Inflammatory macrophage (primary cell): ENCODE measurements around the gene ST8SIA2.
"Not testable (repeated sequence)": the region's sequence is repeated elsewhere in the genome, so short reads cannot be mapped to it uniquely, and the experiment has no call there.

Experiments used
- DNase-seq, 2 donors: peaks; one replicate each; pipeline ENCODE4 v3.0.0-alpha.2; 2020 to 2022

ST8SIA2 gene

DNA sequence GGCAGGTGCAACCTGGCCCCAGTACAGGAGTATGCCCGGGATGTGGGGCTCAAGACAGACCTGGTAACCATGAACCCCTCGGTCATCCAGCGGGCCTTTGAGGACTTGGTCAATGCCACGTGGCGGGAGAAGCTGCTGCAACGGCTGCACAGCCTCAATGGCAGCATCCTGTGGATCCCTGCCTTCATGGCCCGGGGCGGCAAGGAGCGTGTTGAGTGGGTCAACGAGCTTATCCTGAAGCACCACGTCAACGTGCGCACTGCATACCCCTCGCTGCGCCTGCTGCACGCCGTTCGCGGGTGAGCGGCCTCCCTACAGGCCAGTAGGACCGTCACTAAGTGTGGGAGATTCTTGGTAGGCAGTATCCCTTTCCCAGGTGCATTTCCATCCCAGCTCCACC is 51.0 kb downstream of the ST8SIA2 start:
- no peak for DNase-seq

DNA sequence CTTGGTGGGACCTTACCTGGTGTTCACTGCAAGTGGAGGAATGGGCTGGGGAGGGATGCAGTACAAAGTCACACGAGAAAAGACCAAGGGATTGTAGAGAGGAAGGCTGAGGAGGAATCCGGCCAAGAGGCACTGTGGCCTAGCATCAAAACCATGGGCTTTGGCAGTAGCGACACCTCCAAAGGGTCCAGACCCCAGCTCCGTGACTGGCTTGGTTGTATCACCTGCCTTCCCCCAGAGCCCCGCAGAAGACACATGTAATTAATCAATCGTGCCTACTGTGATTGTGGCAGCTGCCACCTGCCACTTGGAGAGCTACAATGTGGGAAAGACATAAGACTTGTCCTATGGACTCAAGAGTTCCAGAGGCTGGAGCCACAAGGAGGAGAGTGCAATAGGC is 54.7 kb downstream of the ST8SIA2 start:
- DNase-seq = no peak

DNA sequence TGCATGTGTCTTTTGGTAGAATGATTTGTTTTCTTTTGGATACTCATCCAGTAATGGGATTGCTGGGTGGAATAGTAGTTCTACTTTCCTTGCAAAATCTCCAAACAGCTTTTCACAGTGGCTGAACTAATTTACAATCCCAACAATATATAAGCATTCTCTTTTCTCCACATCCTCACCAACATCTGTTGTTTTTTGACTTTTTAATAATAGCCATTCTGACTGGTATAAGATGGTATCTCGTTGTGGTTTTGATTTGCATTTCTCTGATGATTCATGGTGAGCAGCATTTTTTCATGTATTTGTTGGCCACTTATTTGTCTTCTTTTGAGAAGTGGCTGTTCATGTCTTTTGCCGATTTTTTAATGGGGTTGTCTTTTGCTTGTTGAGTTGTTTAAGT is 55.8 kb downstream of the ST8SIA2 start:
- DNase-seq = no peak

DNA sequence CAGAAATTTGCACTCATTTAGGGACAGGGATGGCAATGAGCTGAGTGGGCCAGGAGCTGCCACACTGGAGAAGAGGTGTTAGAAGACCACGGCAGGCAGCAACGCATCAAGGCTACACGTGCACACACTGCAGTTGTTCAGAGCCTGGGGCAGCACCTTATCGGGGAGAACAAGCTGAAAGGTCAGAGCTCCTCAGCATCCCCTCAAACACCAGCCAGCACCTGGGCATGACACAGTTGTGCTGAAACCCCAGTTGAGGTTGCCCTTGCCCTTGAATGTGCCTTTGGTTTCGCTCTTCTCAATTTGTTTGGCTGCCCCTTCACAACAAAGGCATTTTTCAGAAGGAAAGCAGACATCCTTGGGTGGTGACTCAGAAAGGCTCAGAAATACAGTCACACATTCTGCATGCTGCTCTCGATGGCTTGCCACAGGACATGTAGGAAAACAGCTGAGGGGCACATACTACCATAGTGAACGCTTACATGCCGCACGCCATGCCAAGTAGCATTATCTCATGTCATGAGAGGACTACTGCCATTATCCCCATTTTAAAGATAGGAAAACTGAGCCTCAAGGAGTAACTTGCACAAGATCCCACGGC is 57.6 kb downstream of the ST8SIA2 start:
- no peak for DNase-seq

DNA sequence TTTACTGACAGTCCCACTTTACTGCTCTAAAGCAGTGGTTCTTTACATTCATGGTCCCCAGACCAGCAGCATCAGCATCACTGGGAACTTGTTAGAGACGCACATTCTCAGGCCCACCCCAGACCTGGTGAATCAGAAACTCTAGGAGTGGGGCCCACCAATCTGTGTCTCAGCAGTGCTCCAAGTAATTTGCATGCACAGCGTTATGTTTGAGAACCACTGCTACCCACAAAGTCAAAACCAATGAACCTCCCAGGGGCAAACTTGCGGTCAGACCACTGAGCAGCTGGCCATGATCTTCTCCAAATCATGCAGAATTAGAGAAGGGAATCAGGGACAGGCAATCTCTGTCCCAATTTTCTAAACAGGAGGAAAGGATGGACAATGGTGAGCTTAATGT is 58.5 kb downstream of the ST8SIA2 start:
- no peak for DNase-seq

DNA sequence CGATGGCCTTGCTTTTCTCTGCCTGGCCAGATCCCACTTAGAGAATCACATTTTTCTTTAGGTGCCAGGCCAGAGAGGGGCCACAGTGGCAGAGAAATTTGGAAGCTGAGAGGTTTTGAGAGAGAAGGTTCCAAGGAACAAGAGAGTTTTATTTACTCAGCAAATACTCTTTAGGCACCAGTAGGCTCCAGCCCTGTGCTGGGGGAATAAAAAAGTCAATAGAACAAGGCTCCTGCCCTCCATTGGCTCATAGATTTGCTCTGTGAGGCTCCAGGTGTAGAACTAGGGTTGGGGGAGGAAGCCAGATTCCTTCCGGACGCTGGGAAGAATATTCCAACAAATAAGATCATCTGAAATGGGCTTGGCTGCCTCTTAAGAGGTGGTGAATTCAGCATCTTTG is 59.9 kb downstream of the ST8SIA2 start:
- no peak for DNase-seq

DNA sequence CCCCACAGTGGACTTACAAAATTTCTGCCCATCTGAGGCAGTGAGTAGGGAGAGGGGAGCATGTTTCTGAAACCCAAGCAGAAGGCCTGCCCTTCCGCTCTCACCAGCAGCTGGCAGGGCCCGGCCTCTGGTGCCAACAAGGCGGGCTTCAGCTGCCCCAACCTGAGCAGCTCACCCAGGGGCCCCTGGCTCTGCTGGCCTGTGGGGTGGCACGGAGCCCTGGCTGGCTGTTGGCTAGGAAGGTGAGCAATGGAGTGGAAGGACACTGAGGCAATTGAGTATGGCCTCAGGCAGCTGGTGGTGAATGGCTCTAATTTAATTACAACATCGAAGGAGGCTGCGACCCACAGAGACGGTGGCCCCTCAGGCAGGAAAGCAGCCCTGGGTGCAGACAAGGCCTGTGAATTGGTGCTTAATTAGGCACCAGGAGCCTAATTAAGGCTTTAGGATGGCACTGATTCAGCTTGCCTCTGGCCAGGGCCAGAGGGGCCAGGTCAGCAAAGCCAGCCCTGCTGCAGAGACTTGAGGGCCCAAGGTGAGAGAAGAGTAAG is 60.9 kb downstream of the ST8SIA2 start:
- DNase-seq = no peak

DNA sequence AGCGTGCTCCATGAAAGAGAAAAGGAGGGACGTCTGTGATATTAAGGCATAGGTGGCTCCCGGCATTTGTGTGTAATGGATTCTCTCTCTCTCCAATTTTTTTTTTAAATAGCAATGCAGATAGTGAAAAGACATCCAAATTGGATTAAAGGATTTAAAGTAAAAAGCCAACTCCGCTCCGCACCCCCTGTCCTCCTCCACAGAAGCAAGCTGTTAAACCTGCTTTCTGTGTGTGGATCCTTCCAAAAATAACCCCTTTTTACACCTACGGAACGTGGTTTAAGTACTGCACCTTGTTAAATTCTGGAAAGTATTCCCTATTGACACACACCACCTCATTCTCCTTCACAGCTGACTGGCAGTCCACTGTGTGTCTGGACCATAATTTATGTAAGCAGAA is 61.6 kb downstream of the ST8SIA2 start:
- DNase-seq = no peak

DNA sequence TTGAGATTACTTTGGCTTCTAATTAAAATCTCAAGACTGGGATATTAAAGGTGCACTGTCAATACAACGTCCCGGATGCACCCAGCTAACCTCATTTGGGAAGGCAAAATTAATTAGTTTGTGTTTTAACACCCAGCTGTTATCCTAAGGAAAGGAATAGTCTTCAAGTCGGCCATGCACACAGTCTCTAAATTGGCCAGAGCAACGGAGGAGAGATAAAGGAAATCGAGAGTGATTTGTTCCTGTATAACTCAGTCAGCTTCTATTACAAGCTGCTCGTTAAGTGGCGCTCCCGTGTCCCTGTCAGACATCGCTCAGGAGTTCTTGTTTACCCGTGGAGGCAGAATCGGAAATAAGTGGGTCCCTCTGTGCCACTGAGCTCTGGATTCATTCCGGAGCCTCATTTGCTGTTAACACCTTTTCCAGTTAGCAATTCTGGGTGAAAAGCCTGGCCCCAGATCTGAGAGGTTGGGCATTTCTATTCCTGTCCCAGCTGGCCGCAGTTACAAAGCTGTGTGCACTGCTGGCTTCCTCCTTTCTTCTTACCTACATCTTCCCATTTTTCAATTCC is 63.9 kb downstream of the ST8SIA2 start:
- DNase-seq = no peak

DNA sequence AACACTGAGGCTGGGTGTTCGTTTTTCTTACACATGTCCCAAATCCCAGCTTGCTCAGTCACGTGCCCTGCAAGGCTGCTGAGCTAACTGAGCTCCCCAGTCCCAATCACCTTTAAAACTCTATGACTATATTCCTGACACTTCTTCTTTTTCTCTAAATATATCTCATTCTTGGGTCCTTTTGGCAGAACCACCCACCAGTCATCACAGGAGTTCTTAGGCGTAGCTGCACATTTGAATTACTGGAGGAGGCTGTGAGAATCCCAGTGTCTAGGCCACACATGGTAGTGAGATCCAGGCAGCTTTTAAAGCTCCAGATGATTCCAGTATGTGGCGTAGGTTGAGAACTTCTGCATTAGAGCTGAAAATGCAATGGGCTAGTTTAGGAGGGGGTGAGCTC is 66.3 kb downstream of the ST8SIA2 start:
- DNase-seq = no peak

DNA sequence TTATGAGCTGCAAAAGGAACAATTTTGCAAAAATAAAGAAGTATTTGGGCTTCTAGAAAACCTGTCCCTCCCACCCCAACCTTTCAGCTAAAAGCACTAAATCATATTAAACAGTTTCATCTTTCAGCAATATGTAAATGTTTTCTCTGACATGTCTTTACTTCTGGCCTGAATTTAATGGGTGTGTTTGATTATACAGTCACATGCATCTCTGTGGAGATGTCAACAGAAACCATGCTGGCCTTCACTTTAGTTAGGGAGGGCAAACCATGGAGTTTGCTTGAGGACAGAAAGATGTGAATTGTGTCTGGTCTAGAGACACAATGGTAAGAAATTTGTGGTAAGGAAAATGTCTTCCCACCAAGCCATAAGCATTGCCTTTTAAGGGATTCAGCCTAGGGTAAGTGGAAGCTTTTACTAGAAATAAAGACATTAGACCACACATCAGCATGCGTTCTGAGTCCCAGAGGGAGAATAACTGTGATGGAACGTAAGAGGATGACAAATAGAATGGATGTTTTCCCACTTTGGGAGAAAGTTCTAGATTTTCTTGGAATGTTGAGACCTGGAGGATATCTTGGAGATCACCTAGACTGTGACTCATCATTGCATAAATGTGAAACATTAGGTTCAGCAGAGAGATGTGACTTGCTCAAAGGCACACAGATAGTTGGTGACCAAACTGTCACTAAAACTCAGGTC is 68.9 kb downstream of the ST8SIA2 start:
- DNase-seq = no peak

DNA sequence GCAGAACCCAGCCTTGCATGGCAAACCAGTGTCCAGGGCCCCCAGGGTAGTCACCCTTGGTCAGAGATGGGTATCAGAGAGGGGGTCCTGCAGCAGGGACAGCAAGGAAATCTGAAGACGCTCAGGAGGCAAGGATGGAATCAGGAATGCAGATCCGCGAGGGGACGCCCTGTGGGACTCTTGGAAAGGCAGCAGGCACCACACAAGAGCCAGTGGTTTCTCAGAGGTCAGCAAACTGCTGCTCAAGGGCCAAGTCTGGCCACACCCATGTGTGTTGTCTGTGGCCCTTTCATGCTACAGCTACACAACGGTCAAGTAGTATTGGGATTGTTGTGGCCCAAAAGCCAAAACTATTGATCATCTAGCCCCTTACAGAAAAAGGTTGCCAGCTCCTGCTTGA is 69.7 kb downstream of the ST8SIA2 start:
- DNase-seq = no peak

DNA sequence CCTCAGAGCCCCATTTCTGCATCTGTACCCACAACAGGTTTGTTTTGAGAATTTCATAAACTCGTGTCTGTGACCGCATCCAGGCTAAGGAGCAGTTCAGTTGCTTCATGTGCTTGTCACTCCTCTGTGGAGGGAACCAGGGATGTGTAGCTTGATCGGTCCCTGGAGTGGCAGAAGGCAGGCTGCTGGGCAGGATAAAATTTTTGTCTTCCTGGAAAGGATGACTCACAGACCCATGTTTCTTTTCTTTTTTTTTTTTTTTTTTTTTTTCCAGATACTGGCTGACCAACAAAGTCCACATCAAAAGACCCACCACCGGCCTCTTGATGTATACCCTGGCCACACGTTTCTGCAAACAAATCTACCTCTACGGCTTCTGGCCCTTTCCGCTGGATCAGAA is 70.1 kb downstream of the ST8SIA2 start:
- DNase-seq = no peak

DNA sequence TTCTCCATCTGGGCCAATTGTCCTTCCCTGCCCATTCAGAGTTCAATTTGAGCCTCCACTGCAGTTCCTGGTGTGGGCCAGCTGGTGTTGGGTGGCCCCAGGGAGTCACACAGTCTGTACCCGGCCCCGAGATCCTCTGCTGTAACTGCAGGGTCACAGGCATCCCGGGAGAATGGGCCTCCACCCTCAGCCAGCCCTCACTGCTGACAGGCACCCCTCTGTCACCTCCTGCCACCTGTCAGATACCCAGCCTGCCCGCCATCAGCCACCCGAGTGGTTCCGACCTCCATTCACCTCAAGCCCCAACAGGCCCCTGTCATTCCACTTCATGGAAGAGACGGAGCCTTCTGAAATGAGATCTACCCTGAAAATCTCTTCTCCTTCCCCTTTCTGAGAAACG is 73.2 kb downstream of the ST8SIA2 start:
- no peak for DNase-seq

DNA sequence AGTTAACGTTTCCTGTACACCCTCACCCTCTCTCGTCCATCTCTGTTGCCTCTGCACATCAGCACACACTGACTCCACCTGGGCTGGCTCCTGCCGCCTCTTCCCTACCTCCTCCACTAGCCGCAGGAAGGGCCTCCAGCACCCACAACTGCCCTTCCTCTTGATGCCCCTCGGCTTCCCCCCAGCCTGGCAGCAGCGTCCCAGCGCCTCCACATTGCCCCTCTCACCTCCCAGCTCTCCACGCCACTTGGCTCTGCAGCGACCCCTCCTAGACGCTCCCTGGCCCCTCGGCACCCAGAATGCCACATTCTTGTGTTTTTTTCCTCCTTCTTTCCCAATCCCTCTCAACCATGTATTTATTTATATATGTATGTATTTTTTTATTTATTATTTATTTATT is 73.6 kb downstream of the ST8SIA2 start:
- no peak for DNase-seq

DNA sequence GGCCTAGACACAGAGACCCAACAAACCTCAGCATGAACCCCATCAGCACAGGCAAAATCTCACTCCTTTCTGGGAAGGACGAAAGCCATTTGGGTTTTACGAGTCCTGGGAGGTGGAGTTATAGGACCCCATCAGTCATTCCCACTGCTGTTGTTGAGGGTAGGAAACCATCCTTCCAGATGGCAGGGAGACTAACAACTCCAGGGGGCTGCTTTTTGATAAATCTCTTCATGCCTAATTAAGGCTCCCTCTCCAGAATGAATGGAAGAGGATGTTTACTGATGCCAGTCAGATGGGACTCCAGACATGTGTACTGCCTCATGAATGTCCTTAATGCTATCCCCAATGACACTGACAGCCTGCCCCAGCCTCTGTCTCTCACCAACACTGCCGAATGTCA is 75.3 kb downstream of the ST8SIA2 start:
- no peak for DNase-seq

DNA sequence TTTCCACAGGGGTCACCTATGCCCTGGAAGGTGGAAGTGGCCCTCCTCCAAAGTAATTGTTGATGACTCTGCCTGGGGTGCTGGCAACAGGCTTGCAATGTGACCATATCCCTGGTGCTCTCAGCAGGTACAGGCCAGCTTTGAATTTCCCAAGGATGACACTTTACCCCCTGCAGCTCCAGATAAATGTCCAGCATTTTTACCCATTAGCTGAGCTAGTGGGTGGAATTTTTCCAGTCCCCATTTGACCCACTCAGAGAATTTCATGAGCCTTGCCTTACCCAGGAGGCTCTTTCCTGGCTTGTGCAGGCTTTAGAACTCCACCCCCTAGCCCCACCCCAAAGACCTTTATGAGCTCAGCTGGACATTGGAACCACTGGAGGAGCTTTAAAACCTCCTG is 77.6 kb downstream of the ST8SIA2 start:
- DNase-seq = no peak

DNA sequence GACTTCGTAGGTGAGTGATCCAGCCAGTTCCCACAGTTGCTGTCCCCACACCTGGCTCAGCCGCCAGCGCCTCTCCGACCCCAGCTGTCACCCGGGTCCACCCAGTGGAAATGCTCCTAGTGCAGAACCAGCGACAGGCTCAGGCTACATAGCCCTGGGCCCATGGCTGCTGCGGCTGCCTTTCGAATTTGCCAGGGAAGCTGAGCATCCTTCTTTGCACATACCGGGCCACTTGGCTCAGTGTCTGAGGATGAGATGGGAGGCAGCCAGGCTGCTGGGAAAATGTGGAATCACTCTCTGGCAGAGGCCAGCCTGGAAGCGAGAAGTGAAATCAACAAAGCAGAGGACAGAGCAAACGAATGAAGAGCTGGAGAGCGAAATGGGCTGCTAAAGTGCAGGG is 80.1 kb downstream of the ST8SIA2 start:
- no peak for DNase-seq

DNA sequence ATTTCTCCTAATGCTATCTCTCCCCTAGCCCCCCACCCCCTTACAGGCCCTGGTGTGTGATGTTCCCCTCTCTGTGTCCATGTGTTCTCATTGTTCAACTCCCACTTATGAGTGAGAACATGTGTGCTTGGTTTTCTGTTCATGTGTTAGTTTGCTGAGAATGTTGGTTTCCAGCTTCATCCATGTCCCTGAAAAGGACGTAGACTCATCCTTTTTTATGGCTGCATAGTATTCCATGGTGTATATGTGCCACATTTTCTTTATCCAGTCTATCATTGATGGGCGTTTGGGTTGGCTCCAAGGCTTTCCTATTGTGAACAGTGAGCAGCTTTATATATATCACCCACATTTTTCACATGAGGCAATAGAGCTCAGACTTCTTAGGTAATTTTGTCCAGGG is 86.0 kb downstream of the ST8SIA2 start:
- DNase-seq = not testable (repeated sequence)

DNA sequence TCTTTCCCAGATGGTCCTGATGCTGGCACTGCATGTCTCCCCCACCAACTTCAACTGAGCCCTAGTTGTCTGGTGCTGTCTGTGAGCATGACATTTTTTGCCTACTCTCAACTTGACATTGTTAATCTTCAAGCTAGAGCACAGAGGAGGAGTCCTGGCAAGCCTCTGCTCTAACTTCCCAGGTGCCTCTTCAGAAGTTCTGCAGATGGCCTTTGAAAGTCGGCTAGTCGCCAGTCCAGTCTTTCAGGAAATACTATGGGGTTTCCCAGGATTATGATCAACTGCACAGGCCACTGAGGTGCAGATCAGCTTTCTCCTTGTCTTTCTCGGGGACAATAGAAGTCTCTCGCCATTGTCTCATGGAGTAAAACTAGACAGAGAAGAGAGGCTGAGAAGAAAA is 86.7 kb downstream of the ST8SIA2 start:
- no peak for DNase-seq

DNA sequence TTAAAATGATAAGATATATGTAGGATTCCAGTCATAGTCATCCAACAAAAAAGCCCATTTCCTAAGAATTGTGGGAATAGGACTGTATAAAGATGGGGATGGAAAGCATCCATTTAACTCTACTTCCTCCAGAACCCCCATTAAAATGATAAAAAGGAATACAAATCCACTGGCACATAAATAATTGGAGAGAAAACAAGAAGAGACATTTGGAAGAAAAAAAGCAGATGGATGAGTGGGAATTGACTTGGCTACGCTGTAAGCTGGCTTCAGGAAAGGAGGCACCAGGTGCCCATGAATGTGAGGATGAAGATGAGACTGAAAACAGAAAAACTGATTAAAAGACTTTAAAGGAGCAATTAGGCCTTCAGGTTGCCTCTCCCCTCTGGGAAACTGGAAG is 91.8 kb downstream of the ST8SIA2 start:
- DNase-seq = no peak

DNA sequence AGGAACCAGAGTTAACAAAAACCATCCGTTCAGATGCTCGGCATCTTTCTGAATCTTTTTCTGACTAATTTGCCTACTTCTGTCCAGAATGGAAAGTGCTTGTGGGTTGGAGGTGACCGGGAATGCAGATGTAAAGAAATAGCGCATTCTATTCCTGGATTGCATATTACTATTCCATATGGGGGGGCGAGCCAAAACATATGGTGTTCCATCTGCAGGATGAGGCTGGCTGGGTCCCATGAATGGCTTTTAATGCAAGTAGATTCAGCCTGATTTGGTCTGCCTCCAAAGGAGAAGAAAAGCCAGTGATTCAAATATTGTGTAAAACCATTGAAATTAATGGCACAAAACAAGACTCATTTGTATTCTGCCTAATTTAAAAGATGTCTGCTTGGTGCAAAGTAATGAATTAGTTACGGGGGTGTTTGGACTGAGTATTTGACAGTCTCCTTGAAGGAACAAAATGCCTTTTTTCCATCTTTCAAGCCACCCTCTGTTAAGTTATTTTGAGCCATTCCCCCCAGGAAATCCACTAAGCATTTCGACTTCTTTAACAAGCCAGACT is 99.0 kb downstream of the ST8SIA2 start:
- no peak for DNase-seq

DNA sequence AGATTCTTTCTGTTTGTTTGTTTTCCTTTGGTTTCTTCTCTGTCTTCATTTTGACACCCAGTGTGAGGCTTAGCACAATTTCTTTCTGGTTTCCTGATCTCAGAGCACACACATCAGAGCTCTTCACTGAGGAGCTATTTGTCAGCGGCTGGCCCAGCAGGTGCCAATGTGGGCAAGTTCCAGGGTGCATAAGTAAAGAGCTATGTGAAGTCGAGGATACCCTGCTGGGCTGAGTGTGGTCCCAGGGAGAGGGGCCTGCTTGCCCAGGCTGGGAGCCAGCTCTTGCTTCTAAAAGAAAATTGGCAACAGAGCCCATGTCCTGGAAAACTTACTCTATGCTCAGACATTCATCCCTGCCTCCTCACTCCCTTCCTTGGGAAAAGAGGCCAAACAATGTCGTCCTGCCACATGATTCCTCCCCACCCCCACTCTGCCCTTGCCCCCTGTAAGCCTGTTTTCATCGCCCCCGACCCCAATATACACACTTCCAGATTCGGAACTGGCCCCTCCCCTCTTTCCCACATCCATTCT is 101.2 kb downstream of the ST8SIA2 start:
- DNase-seq = no peak

DNA sequence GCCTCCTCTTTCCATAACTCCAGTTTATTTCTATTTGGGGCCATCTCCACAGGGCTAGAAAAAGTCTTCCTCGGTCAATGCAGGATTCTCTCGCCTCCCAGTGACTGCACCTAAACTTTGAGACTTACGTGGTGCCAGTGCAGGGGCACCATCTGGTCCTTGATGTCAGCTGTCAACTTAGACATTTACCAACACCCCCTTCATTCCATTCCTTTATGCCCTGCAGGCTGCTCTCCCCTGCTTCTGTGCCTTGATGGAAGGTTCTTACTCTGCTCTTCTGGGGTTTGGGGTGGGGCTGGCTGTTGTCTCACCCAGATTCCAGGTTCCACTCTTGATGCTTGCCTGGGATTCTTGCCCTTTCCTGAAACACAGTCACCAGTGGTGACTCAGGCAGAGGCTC is 101.8 kb downstream of the ST8SIA2 start:
- no peak for DNase-seq
